Transverse colon (tissue), 4 donors: ENCODE measurements around the gene LSM14A. TPM values are rescaled to one million over a fixed set of nuclear protein-coding genes. Genes with fewer than 3 reads are reported as not detected.

ENCODE experiments used
- DNase-seq: peaks from one replicate; pipeline ENCODE4 v3.0.0-alpha.2; 2019
- H3K27ac ChIP-seq, 4 donors: fragments of 200-600 bp; sonication (generic); 2 replicates each; pipeline ENCODE4 v1.5.1; 2016 to 2018; ENCODE audit warnings: inconsistent platforms in 4 of 4
- H3K27me3 ChIP-seq: fragments of 200-600 bp; sonication (generic); 2 replicates; pipeline ENCODE4 v1.5.1; 2017; ENCODE audit warnings: inconsistent platforms
- H3K36me3 ChIP-seq, 4 donors: fragments of 200-600 bp; sonication (generic); 2 replicates each; pipeline ENCODE4 v1.5.1; 2017 to 2019; ENCODE audit warnings: inconsistent platforms in 4 of 4
- H3K4me1 ChIP-seq, 4 donors: fragments of 200-600 bp; sonication (generic); 2 replicates each; pipeline ENCODE4 v1.5.1; 2017 to 2020; ENCODE audit warnings: inconsistent platforms in 4 of 4
- H3K4me3 ChIP-seq, 4 donors: fragments of 200-600 bp; sonication (generic); 1 replicate in 1 of 4; 2 replicates in 3 of 4; pipeline versions ENCODE4 v1.5.1 to v1.6.1; 2017 to 2019; ENCODE audit warnings: inconsistent platforms in 4 of 4
- H3K9me3 ChIP-seq, 2 donors: fragments of 200-600 bp; sonication (generic); 2 replicates each; pipeline ENCODE4 v1.5.1; 2017 to 2019; ENCODE audit warnings: inconsistent platforms in 2 of 2
- CTCF ChIP-seq, 5 experiments: fragments of 200-600 bp in 3 of 5; fragments of 450-650 bp in 2 of 5; sonication (generic) in 3 of 5; IDR thresholded peaks; 1 replicate in 2 of 5; 2 replicates in 3 of 5; pipeline ENCODE4 v1.5.1; 2016 to 2017; ENCODE audit warnings: antibody characterized with exemption in 5 of 5, inconsistent platforms in 3 of 5, mild to moderate bottlenecking in 2 of 5, moderate library complexity in 1 of 5
- EP300 ChIP-seq: sonication (generic); formaldehyde crosslinking; IDR thresholded peaks from one replicate; pipeline ENCODE4 v1.6.1; 2017; ENCODE audit warnings: antibody characterized with exemption, low read depth
- POLR2A ChIP-seq: fragments of 450-650 bp; IDR thresholded peaks from one replicate; pipeline ENCODE4 v1.6.1; 2016; ENCODE audit warnings: antibody characterized with exemption, mild to moderate bottlenecking, moderate library complexity
- POLR2AphosphoS5 ChIP-seq, 3 donors: sonication (generic); formaldehyde crosslinking; IDR thresholded peaks; one replicate each; pipeline ENCODE4 v1.6.1; 2016; ENCODE audit warnings: antibody characterized with exemption in 3 of 3
- WGBS, 2 donors: methylation state at CpG; one replicate each; pipeline ENCODE4 v1.1.5; 2018; ENCODE audit warnings: low coverage in 1 of 2; 5-methylcytosine and 5-hydroxymethylcytosine counted together
- in situ Hi-C, 4 donors: fragments of 200-750 bp; cut with MboI; loops; one replicate each; pipeline versions ENCODE4 v1.15.0 to v1.15.1; 2017; ENCODE audit warnings: low sequenced_read_pairs in 3 of 4, low pct_ligation_motif_present in 1 of 4, low pct_unique_long_range_greater_than_20kb in 1 of 4
- intact Hi-C: fragments of 100-400 bp; cut with DNase I; formaldehyde crosslinking; loops from one replicate; pipeline ENCODE4 v1.15.1; 2023; ENCODE audit warnings: low total_unique reads
- total RNA-seq, 4 donors: library from RNA; depleted of rRNA; stranded (reverse); fragments of >200 nt; gene quantifications; one replicate each; pipeline ENCODE4 v1.1.0, GENCODE V29; 2016

Gene LSM14A
- total RNA-seq, 4 donors from 2014 or later, result 88.4 to 211 (median 119) TPM

GRCh38 chr19:34225659-34226015, 53.3 kb downstream of the LSM14A start:
- H3K36me3 ChIP-seq, result peaks cover 0 to 56% (median 27%) of the 10 kb centered on the region in 4 donors

DNA sequence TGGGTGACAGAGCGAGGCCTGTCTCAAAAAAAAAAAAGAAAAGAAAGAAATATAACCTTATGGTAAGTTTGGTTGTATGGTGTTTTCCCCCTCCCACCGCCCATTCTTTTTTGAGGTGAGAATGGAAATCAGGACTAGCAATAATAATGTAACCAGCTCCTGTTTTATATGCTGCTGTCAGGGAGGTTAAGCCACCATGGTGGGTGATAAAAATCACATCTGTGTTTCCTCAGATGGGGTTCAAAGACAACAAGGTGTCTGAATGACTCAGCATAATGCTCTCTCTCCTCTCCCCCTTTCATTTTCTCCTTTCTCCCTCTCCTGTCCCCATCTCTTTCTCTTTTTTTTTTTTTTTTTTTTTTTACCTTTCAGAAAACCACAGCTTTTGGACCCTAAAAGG, 53.7 kb downstream of the LSM14A start:
- Histone ChIP-seq H3K9me3 (no peaks in the 10 kb centered on the region), H3K4me3 (no peak overlapping the region), H3K27me3 (no peaks in the 10 kb centered on the region), H3K4me1 (no peaks in the 10 kb centered on the region), H3K27ac (no peak overlapping the region), H3K36me3 (peaks cover 0 to 55% (median 27%) of the 10 kb centered on the region in 4 donors)
- intact Hi-C loops, result no loop called here
- in situ Hi-C loops, result loop anchor here in 3 of 4 donors (10.0 to 25.0 kb wide), 2 partner anchors 111 to 119 kb away; no protein-coding TSS in a partner anchor
- no peak for TF ChIP-seq POLR2A
- TF ChIP-seq CTCF (IDR thresholded peaks at IDR 0.05), result no peak
- TF ChIP-seq POLR2AphosphoS5 (IDR thresholded peaks at IDR 0.05), result peak in 1 of 3 donors; percentile 26
- no peak for TF ChIP-seq EP300
- 75 to 89% methylated on average over 2 of the region's 2 CpGs for WGBS, 2 donors
- no peak for DNase-seq

More at GRCh38 chr19:34225659-34226015, 53.3 kb downstream of the LSM14A start:
- Histone ChIP-seq H3K4me3 (no peak overlapping the region), H3K27me3 (no peaks in the 10 kb centered on the region), H3K27ac (no peak overlapping the region), H3K4me1 (no peaks in the 10 kb centered on the region), H3K9me3 (no peaks in the 10 kb centered on the region)
- TF ChIP-seq EP300 (no peak), POLR2A (no peak), POLR2AphosphoS5 (IDR thresholded peaks at IDR 0.05) (no peak), CTCF (IDR thresholded peaks at IDR 0.05) (no peak)
- DNase-seq, result no peak
- in situ Hi-C loops (loop anchor here in 3 of 4 donors (10.0 to 25.0 kb wide), 2 partner anchors 112 to 119 kb away; no protein-coding TSS in a partner anchor), intact Hi-C loops (no loop called here)

DNA sequence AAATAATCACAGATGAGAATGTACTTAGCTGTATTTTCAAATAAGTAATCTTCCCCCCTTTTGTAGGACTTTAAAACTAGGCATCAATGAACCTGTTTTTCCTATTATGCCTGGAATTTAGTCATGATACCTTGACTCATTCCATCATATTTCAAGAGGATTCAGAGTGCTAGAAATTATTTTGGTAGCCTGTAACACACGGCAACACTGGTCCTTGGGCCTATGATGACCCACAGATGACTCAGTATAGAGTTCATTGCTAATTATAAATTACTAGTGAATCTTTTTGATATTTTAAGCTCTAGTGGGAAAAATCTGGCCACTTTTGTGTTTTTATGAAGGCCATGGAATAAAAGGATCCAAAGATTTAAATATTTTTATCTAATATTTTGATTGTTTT, 56.0 kb downstream of the LSM14A start:
- no peaks in the 10 kb centered on the region for H3K27me3 ChIP-seq
- H3K27ac ChIP-seq, result no peak overlapping the region
- no peaks in the 10 kb centered on the region for H3K9me3 ChIP-seq
- 75 to 90% methylated on average over 1 of the region's 1 CpG for WGBS, 2 donors
- H3K4me3 ChIP-seq, result no peak overlapping the region
- DNase-seq, result no peak
- peaks cover 0 to 32% (median 16%) of the 10 kb centered on the region in 4 donors for H3K36me3 ChIP-seq
- in situ Hi-C loops, result loop anchor here in 3 of 4 donors (10.0 to 25.0 kb wide), 2 partner anchors 109 to 116 kb away; no protein-coding TSS in a partner anchor
- intact Hi-C loops, result no loop called here
- no peak for TF ChIP-seq EP300
- no peak for TF ChIP-seq POLR2AphosphoS5 (IDR thresholded peaks at IDR 0.05)
- TF ChIP-seq CTCF (IDR thresholded peaks at IDR 0.05), result no peak
- TF ChIP-seq POLR2A, result no peak
- peaks cover 0 to 7% (median 3%) of the 10 kb centered on the region in 4 donors for H3K4me1 ChIP-seq

DNA sequence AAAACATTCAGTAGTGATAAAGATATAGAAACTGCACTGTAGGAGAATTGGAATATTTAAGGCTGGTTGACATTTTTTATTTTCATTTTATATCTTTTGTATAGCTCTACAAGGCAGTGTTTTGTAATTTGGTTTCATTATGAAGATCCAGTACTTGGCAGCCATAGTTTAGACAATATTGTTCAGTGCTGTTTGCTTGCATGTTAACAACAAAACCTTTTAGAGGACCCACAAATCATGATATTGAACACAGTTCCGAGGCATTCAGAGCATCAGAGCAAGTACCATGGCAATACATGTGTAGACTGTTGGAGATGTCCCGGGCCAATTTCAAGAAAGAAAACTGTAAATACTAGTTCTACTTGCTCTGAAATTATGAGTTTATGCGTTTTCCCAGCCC, 56.5 kb downstream of the LSM14A start:
- Histone ChIP-seq H3K9me3 (no peaks in the 10 kb centered on the region), H3K36me3 (peaks cover 0 to 29% (median 14%) of the 10 kb centered on the region in 4 donors), H3K27me3 (no peaks in the 10 kb centered on the region), H3K4me3 (no peak overlapping the region), H3K27ac (no peak overlapping the region), H3K4me1 (peaks cover 0 to 7% (median 3%) of the 10 kb centered on the region in 4 donors)
- intact Hi-C loops (no loop called here), in situ Hi-C loops (loop anchor here in 3 of 4 donors (10.0 to 25.0 kb wide), 2 partner anchors 109 to 116 kb away; no protein-coding TSS in a partner anchor)
- TF ChIP-seq POLR2A, result no peak
- TF ChIP-seq CTCF (IDR thresholded peaks at IDR 0.05), result no peak
- TF ChIP-seq EP300, result no peak
- TF ChIP-seq POLR2AphosphoS5 (IDR thresholded peaks at IDR 0.05), result no peak
- no peak for DNase-seq
- 92 to 96% methylated on average over 3 of the region's 3 CpGs for WGBS, 2 donors
